Globus pallidus (tissue), 1 donor: Measurements from ENCODE around the gene ITFG2.

Experiments used
- DNase-seq: peaks from one replicate; pipeline ENCODE4 v3.0.0-alpha.2; 2015; ENCODE audit warnings: low spot score

The ITFG2 gene

DNA sequence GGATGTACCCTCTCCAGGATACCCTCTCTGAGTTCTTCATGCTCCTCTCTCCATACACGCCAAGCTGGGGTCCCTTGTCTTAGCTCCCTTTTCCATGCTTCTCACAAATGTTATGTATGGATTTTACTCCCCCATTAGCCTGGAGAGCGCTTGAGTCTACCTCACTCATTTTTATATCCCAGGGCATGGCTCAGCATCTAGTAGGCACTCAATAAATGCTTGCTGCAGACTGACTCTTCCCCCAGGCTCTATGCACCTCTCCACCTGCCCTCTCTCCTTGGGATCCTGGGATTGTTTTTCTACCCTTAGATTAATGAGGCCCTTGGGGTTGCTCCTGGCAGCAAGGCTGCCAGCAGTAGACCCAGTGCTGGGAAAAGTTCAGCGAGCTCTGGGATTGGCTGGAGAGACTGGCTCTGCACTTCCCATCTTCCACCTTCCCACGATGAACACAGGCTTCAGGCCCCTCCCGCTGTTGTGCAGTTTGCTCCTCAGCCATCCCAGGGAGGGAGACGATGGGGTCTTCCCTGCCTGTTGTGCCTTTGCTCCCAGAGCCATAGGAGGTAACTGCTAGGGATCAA, 20.2 kb downstream of the ITFG2 start:
- no peak for DNase-seq

- no peak for DNase-seq
Measured at GRCh38 chr12:2833327-2833726, 20.9 kb downstream of the ITFG2 start.

DNA sequence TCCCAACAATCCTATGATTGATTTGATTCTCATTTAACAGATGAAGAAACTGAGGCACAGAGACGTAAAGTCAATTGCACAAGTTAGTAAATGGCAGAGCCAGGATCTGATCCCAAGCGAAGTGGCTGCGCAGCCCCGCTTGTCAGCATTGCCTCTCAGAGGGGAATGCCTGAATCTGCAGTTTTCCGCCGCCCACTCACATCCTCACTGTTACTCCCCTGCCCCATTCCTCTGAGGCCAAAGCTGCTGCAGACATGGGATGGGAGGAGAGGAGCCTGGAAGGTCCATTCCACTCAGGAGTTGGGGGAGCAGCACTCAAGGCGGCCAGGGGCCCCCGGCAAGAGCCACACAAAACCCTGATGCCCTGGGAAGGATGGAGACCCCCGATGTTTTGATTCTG, 21.3 kb downstream of the ITFG2 start:
- no peak for DNase-seq

GRCh38 chr12:2834581-2835491, 22.4 kb downstream of the ITFG2 start, which contains the start of gene NRIP2:
NRIP2 (minus strand) TSS chr12:2835035; CDS start chr12:2834983, 52 bp downstream.
- DNase-seq: peak; percentile 77

DNA sequence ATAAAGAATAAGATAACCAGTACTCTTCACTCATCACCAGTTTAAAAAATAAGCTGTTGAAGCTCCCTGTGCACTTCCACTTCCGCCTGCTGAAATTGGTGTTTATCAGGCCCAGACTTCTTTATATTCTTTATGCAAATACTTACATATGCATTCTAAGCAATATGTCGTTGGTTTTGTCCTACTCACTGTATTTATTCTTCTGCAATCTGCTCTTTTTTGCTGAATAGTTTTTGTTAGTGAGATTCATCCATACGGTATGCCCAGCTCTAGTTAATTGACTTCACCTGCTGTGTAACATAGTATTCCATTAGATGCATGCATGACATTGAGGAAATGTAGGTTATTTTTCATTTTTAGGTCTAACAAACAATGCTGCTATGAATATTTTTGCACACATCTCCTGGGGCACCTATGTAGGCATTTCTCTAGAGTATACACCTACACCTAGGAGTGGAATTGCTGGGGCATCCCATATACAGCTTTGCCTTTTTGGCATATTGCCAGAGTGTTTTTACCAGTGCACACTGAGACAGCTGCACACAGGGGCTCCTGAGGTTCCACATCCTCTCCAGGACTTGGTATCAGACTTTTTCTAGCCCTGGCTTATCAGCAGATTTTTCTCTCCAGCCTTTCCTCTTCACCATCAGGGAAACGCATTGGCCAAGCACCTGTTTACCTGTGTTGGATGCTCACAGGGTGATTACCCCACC, 23.4 kb downstream of the ITFG2 start:
- DNase-seq: no peak

DNA sequence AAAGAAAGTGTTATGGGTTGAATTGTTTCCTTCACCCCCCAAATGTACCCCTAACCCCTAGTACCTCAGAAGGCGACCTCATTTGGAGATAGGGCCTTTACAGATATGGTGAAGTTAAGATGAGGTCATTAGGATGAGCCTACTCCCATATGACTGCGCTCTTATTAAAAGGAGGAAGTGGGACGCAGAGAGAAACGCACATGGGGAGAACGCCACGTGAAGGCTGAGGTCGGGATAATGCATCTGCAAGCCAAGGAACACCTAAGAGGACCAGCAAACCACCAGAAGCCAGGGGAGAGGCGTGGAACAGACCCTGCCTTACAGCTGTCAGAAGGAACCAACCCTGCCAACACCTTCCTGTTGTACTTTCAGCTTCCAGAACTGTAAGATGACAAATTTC, 24.1 kb downstream of the ITFG2 start:
- no peak for DNase-seq

DNA sequence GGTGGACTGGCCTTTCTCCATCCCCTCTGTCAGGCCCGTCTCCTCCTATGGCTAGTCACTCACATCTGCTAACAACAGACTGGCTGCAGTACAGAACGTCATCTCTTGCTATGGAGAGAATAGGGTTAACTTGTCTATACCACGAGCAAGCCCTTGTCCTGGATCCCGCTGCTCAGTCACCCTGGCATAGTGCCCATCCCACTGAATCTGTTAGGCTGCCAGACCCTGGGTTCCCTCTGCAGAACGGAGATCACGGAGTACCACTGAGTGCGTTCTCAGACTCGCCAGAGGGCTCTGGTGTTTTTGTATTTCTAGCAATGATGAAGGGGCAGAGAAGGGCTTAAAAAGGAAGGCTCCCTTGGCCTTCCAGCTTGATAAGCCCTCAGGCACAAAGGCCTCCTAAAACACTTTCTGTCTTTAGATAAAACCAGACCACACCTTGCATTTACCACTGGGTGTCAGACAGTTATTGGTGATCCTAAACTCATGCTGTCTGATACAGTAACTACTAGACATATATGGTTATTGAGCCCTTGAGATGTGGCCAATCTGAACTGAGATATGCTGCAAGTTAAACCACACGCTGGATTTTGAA, 28.7 kb downstream of the ITFG2 start:
- no peak for DNase-seq

DNA sequence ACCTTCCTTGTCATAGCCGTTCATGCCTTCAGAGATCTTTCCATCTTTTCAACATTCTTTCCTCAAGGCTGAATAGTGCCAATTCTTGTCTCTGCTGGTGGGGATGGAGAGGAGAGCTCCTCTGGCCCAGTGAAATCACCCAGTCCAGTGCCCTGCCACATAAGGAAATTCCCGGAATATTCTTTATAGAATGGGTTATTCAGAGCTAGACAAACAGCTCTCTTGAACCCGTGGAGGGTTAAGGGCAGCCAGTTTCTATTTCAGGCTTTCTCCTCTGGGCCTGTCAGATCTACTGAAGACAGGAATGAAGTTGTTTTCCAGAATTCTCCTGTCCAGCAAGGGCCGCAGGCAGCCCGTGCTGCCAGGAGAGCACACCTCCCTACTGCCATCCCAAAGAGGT, 30.5 kb downstream of the ITFG2 start:
- DNase-seq: no peak

GRCh38 chr12:2844786-2845185, 32.3 kb downstream of the ITFG2 start:
- no peak for DNase-seq

GRCh38 chr12:2845280-2845679, 32.8 kb downstream of the ITFG2 start:
- DNase-seq: no peak

GRCh38 chr12:2851931-2852330, 39.5 kb downstream of the ITFG2 start:
- no peak for DNase-seq

- peak; percentile 73 for DNase-seq
Measured at GRCh38 chr12:2853626-2854025, 41.2 kb downstream of the ITFG2 start.

DNA sequence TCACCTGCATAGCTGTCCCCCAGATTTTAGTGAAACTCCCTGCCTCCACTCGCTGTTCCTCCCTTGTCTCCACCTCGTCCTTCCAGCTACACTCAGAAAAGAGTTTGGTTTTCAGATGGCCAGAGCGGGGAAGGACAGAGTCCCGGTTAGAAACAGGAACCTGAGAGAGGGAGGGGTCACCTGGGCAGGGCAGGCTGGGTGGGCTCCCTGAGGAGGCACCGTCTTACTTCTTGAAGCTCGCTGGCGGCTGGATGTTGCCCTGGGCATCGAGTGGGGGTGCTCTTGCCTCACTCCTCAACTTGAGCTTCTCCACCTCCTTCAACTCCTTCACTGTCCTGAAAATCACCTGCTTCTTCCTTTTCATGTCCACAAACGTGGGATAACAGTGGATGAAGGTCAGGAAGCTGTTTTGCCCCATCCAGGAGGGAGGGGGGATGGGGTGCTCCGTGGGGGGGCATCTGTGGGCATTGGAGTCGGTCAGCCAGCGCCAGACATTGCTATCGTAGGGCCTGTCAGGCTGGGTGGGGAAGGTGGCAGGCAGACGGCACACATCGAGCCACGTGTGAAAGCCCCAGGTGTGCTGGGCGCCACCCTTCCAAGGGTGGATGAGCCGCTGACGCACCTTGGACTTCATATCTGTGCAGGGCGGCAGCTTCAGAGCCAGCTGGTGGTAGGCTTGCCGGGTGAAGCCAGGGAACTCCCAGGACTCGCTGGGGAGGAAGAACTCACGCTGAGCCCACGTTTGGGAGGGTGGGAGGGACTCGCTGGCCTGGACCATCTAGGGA, 42.4 kb downstream of the ITFG2 start:
- DNase-seq: no peak

DNA sequence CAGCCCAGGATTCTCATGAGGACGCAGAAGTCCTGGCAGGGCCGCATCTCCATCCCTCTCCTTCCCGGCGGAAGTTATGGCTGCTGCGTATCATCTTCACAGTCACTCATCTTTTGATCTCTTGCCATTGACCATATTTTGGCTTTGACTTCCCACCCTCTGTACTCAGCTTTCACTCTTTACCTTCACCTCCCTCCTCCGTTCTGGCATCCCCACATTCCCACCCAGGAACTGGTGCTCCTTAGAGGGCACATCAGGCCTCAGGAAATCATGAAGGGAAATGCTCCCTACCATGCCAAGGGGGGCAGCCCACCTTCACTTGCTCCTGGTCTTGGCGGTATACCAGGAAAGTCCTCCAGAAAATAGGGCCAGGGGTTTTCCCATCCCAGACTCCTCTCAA, 43.1 kb downstream of the ITFG2 start:
- DNase-seq: no peak

- no peak for DNase-seq
Measured at GRCh38 chr12:2856051-2856450, 43.6 kb downstream of the ITFG2 start.

DNA sequence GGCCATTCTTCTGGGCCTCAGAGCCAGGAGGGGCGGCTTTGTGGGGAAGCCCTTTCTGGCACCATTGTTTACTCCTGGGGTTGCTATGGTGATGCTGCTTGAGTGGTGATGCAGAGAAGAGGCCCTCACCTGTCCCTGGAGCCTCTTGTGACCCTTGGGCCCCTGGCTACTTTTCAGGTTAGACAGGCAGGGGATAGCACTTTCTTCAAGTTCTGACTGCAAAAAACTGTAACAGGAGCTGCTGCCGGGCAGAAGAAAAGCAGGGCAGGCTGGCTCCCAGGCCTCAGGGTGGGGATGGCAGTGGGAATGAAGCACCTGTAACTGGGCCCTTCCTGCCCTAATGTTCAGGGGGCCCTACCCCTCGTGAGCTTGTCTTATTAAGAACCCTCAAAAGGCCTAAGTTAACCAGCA, 44.6 kb downstream of the ITFG2 start, which contains the start of gene TEX52:
TSS of gene TEX52 (minus strand) at position 19 of the 411 bp plus-strand sequence. CDS start at position 6, 13 bp downstream.
- DNase-seq: no peak

DNA sequence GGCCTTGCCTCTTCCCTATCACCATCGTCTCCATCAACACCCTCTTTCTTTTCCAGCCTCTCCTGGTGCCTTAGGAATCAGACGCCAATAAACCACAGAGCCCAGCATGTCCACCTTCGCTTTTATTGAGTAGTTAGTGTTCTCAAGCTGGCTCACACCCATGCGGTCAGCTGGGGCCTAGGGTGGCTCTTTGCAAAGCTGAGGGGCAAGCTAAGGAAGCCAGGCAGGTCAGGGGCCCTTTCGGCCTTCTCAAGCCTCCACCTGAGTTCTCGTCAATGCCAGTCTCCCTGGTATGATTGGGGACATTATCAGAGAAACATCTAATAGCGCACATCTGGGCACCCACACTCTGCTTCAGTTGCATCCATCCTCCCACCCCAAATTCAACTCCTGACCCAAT, 45.1 kb downstream of the ITFG2 start:
- no peak for DNase-seq

DNA sequence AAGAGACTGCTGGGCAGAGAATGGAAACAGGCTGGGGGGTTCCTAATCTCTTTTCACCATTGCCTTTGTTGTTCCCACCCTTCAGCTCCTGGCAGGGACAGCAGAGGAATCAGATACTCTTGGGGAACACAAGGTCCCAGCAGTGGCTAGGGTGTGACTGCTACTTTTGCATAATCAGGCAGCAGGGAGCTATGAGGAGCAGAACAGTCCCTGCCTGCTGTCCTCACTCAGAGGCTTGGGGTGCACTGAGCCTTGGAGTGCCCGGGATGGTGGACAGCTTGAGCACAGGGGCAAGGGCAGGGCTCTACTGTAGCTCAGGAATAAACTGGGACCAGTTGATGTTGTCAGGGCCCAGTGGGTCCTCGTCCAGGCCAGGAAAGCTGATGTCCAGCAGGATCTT, 45.9 kb downstream of the ITFG2 start:
- DNase-seq: no peak

GRCh38 chr12:2858944-2859421, 46.5 kb downstream of the ITFG2 start:
- no peak for DNase-seq

- no peak for DNase-seq
Measured at GRCh38 chr12:2860170-2860569, 47.7 kb downstream of the ITFG2 start.

DNA sequence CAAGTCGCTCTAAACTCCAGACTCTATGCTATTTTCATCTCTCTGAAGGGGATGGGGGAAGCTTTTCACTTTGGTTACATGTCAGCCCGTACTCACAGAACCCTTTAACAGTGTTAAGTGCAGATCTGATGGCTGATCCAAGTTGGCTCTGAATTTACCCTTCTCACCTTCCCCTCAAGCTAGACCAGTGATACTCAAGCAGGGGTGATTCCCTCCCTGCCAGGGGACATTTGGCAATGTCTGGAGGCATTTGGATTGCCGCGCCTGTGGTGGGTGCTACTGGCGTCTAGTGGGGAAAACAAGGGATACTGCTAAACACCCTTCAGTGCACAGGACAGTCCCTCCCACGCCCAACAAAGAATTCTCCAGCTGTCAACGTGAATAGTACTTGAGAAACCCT, 50.4 kb downstream of the ITFG2 start:
- no peak for DNase-seq
